ENCODE data around the gene IRS2. TPM values are rescaled to one million over a fixed set of nuclear protein-coding genes. Genes with fewer than 3 reads are reported as not detected.

Gene IRS2
- total RNA-seq, 6 donors from 2014 or later = 31.8 to 67.9 (median 46.4) TPM

GRCh38 chr13:109761695-109762094 lies 24.7 kb downstream of the IRS2 start:
- Histone ChIP-seq H3K9me3 (no peaks in the 10 kb centered on the region), H3K27me3 (no peaks in the 10 kb centered on the region), H3K4me1 (peaks cover 4 to 9% (median 6%) of the 10 kb centered on the region in 4 donors), H3K27ac (no peak overlapping the region), H3K4me3 (no peak overlapping the region), H3K36me3 (peaks cover 0 to 6% (median 0%) of the 10 kb centered on the region in 4 donors)
- ATAC-seq (ENCODE audit: low FRiP score in 2 of 2) (no peak), DNase-seq (no peak)
- no peak for TF ChIP-seq POLR2AphosphoS5 (IDR thresholded peaks at IDR 0.05)
- TF ChIP-seq POLR2A (IDR thresholded peaks at IDR 0.05) = no peak
- no peak for TF ChIP-seq EP300 (IDR thresholded peaks at IDR 0.05)
- TF ChIP-seq CTCF (IDR thresholded peaks at IDR 0.05) = no peak
- 83 to 89% methylated on average over 1 of the region's 1 CpG for whole genome bisulfite sequencing, 2 donors

GRCh38 chr13:109760951-109761350 lies 25.4 kb downstream of the IRS2 start:
- Histone ChIP-seq H3K4me1 (peaks cover 4 to 9% (median 7%) of the 10 kb centered on the region in 4 donors), H3K27me3 (no peaks in the 10 kb centered on the region), H3K27ac (no peak overlapping the region), H3K9me3 (no peaks in the 10 kb centered on the region), H3K36me3 (peaks cover 0 to 12% (median 4%) of the 10 kb centered on the region in 4 donors), H3K4me3 (no peak overlapping the region)
- no peak for DNase-seq
- no peak for TF ChIP-seq POLR2AphosphoS5 (IDR thresholded peaks at IDR 0.05)
- no peak for TF ChIP-seq POLR2A (IDR thresholded peaks at IDR 0.05)
- no peak for TF ChIP-seq CTCF (IDR thresholded peaks at IDR 0.05)
- no peak for TF ChIP-seq EP300 (IDR thresholded peaks at IDR 0.05)
- WGBS, 2 donors = 83 to 84% methylated on average over 8 of the region's 8 CpGs
- ATAC-seq (ENCODE audit: low FRiP score in 2 of 2) = no peak

GRCh38 chr13:109760402-109760801 lies 26.0 kb downstream of the IRS2 start:
- DNase-seq (no peak), ATAC-seq (ENCODE audit: low FRiP score in 2 of 2) (no peak)
- 90 to 94% methylated on average over 8 of the region's 8 CpGs for WGBS, 2 donors
- H3K4me1 ChIP-seq = peaks cover 4 to 9% (median 7%) of the 10 kb centered on the region in 4 donors
- H3K36me3 ChIP-seq = peaks cover 5 to 18% (median 9%) of the 10 kb centered on the region in 4 donors
- no peaks in the 10 kb centered on the region for H3K27me3 ChIP-seq
- H3K27ac ChIP-seq = no peak overlapping the region
- TF ChIP-seq POLR2AphosphoS5 (IDR thresholded peaks at IDR 0.05) (no peak), POLR2A (IDR thresholded peaks at IDR 0.05) (no peak), CTCF (IDR thresholded peaks at IDR 0.05) (no peak), EP300 (IDR thresholded peaks at IDR 0.05) (no peak)
- no peak overlapping the region for H3K4me3 ChIP-seq
- H3K9me3 ChIP-seq = no peaks in the 10 kb centered on the region

- H3K4me1 ChIP-seq = peaks cover 4 to 9% (median 7%) of the 10 kb centered on the region in 4 donors
- H3K27ac ChIP-seq = no peak overlapping the region
- WGBS, 2 donors = 63 to 72% methylated on average over 3 of the region's 3 CpGs
- DNase-seq (no peak), ATAC-seq (ENCODE audit: low FRiP score in 2 of 2) (no peak)
- H3K27me3 ChIP-seq = no peaks in the 10 kb centered on the region
- H3K4me3 ChIP-seq = no peak overlapping the region
- no peaks in the 10 kb centered on the region for H3K9me3 ChIP-seq
- TF ChIP-seq EP300 (IDR thresholded peaks at IDR 0.05) (no peak), CTCF (IDR thresholded peaks at IDR 0.05) (no peak), POLR2AphosphoS5 (IDR thresholded peaks at IDR 0.05) (no peak), POLR2A (IDR thresholded peaks at IDR 0.05) (no peak)
- peaks cover 7 to 26% (median 11%) of the 10 kb centered on the region in 4 donors for H3K36me3 ChIP-seq
Measured at GRCh38 chr13:109759609-109760008, 26.8 kb downstream of the IRS2 start.

- TF ChIP-seq POLR2AphosphoS5 (IDR thresholded peaks at IDR 0.05) (no peak), POLR2A (IDR thresholded peaks at IDR 0.05) (no peak), CTCF (IDR thresholded peaks at IDR 0.05) (no peak), EP300 (IDR thresholded peaks at IDR 0.05) (no peak)
- ATAC-seq (ENCODE audit: low FRiP score in 2 of 2) = no peak
- H3K4me3 ChIP-seq = no peak overlapping the region
- no peak for DNase-seq
- peaks cover 7 to 27% (median 11%) of the 10 kb centered on the region in 4 donors for H3K36me3 ChIP-seq
- no peaks in the 10 kb centered on the region for H3K27me3 ChIP-seq
- no peak overlapping the region for H3K27ac ChIP-seq
- peaks cover 0 to 9% (median 7%) of the 10 kb centered on the region in 4 donors for H3K4me1 ChIP-seq
- H3K9me3 ChIP-seq = no peaks in the 10 kb centered on the region
- WGBS, 2 donors = 89 to 90% methylated on average over 15 of the region's 15 CpGs
Measured at GRCh38 chr13:109758937-109759480, 27.4 kb downstream of the IRS2 start.

Measured in upper lobe of left lung (tissue), 6 donors.